Subcutaneous adipose tissue (tissue), 4 donors: ENCODE results near the gene MIB2. TPM values are rescaled to one million over a fixed set of nuclear protein-coding genes. Genes with fewer than 3 reads are reported as not detected.

Experiments used
- CTCF ChIP-seq: fragments of 450-650 bp; IDR thresholded peaks from one replicate; pipeline ENCODE4 v1.5.1; 2016; ENCODE audit warnings: low read depth, mild to moderate bottlenecking, control low read depth, antibody characterized with exemption, moderate library complexity
- total RNA-seq, 4 donors: library from RNA; depleted of rRNA; stranded (reverse); fragments of >200 nt; gene quantifications; one replicate each; pipeline ENCODE4 v1.1.0, GENCODE V29; 2016

Gene MIB2
- total RNA-seq, 4 donors from 2014 or later: 18.8 to 64.4 (median 27.4) TPM

- no peak for TF ChIP-seq CTCF
Observed at GRCh38 chr1:1604374-1605033, 10.8 kb upstream of the MIB2 start.

GRCh38 chr1:1605034-1605591 is 10.2 kb upstream of the MIB2 start:
- TF ChIP-seq CTCF: no peak

- no peak for TF ChIP-seq CTCF
Observed at GRCh38 chr1:1605724-1606123, 9.6 kb upstream of the MIB2 start.

- no peak for TF ChIP-seq CTCF
Observed at GRCh38 chr1:1606232-1606631, 9.1 kb upstream of the MIB2 start.

- no peak for TF ChIP-seq CTCF
Observed at GRCh38 chr1:1609822-1610485, 5.3 kb upstream of the MIB2 start.

GRCh38 chr1:1610796-1611195 is 4.5 kb upstream of the MIB2 start:
- TF ChIP-seq CTCF: no peak

- no peak for TF ChIP-seq CTCF
Observed at GRCh38 chr1:1612104-1612400, 3.2 kb upstream of the MIB2 start.
